ENCODE data around the gene FBXL20. TPM values are rescaled to one million over a fixed set of nuclear protein-coding genes. Genes with fewer than 3 reads are reported as not detected.

Gene FBXL20
- total and polyA plus RNA-seq, 10 of the 15 experiments (the other 5 are each of a cell fraction or from before 2014, with no cell fraction given), result 1.2 to 8.3 (median 4.4) TPM

- SMC1A ChIA-PET (ENCODE audit: uncharacterized antibody, unreplicated experiment), result interaction anchor here (0.5 to 1.1 kb wide), 3 partner anchors 93 to 204 kb away, joined by 3 read pairs; no protein-coding TSS in a partner anchor
These were observed 43.4 kb downstream of the FBXL20 start for GRCh38 chr17:39357986-39358385.

GRCh38 chr17:39357488-39357887 lies 43.9 kb downstream of the FBXL20 start:
- WGBS (ENCODE audit: insufficient coverage, insufficient replicate concordance, low lambda C conversion rate, missing lambda C conversion rate), result 81% methylated on average over 8 of the region's 8 CpGs
- Histone ChIP-seq H3K9ac (ENCODE audit: control insufficient read depth, insufficient read depth, low read length) (no peak overlapping the region), H3K4me1 (ENCODE audit: control insufficient read depth, insufficient read depth, low read length) (no peaks in the 10 kb centered on the region), H3K79me2 (ENCODE audit: control insufficient read depth, insufficient read depth, low read length) (no peaks in the 10 kb centered on the region), H2AFZ (ENCODE audit: control insufficient read depth, low read depth, low read length) (no peak overlapping the region), H3K36me3 (ENCODE audit: control insufficient read depth in 2 of 2, insufficient read depth in 2 of 2, low read length in 1 of 2) (no peaks in the 10 kb centered on the region), H3K27me3 (replicated peaks in 1 of 2; ENCODE audit: control insufficient read depth in 2 of 2, insufficient read depth in 2 of 2, low read length in 1 of 2) (no peaks in the 10 kb centered on the region), H3K9me3 (replicated peaks; ENCODE audit: control insufficient read depth, insufficient read depth, low read length) (no peaks in the 10 kb centered on the region), H3K4me2 (ENCODE audit: control insufficient read depth, insufficient read depth) (no peak overlapping the region), H3K4me3 (no peak overlapping the region), H4K20me1 (ENCODE audit: control insufficient read depth, insufficient read depth) (no peaks in the 10 kb centered on the region), H3K27ac (ENCODE audit: control insufficient read depth, insufficient read depth) (no peak overlapping the region)
- CTCF ChIA-PET, result no interaction called here
- no peak for FAIRE-seq
- POLR2A ChIA-PET, result no interaction called here
- intact Hi-C loops (cut with micrococcal nuclease; ENCODE audit: unreplicated experiment) (no loop called here), in situ Hi-C loops (cut with MboI) (no loop called here)
- SMC1A ChIA-PET (ENCODE audit: uncharacterized antibody, unreplicated experiment), result interaction anchor here (0.5 to 1.1 kb wide), 3 partner anchors 92 to 203 kb away, joined by 3 read pairs; no protein-coding TSS in a partner anchor
- RAD21 ChIA-PET (ENCODE audit: unreplicated experiment), result no interaction called here
- DNase-seq (ENCODE audit: low read depth, low spot score), result no peak
- no peak for ATAC-seq
- BruUV-seq (replicated peaks), result no TSS peak
- no peak for TF ChIP-seq HCFC1 (IDR thresholded peaks at IDR 0.05; ENCODE audit: low read length)
- no peak for TF ChIP-seq TAF1 (IDR thresholded peaks at IDR 0.05; ENCODE audit: borderline replicate concordance, low read depth, low read length)
- no peak for TF ChIP-seq HDAC6 (IDR thresholded peaks at IDR 0.05; ENCODE audit: unreplicated experiment)
- no peak for TF ChIP-seq PML (IDR thresholded peaks at IDR 0.05; ENCODE audit: low read length)
- TF ChIP-seq CHD4 (IDR thresholded peaks at IDR 0.05), result no peak
- TF ChIP-seq EZH2 (IDR thresholded peaks at IDR 0.05; ENCODE audit: borderline replicate concordance, control insufficient read depth, low read depth, low read length), result no peak
- no peak for TF ChIP-seq NKRF (conservative IDR thresholded peaks at IDR 0.05)
- TF ChIP-seq YBX1 (IDR thresholded peaks at IDR 0.05), result no peak
- TF ChIP-seq WRNIP1 (IDR thresholded peaks at IDR 0.05; ENCODE audit: borderline replicate concordance, low read depth, low read length), result no peak
- TF ChIP-seq FOXK2 (IDR thresholded peaks at IDR 0.05), result no peak
- TF ChIP-seq NFYB (IDR thresholded peaks at IDR 0.05; ENCODE audit: insufficient read depth, low read depth, low read length), result no peak
- no peak for TF ChIP-seq TARDBP (IDR thresholded peaks at IDR 0.05; ENCODE audit: borderline replicate concordance)
- TF ChIP-seq NFYA (IDR thresholded peaks at IDR 0.05; ENCODE audit: borderline replicate concordance, low read depth, low read length), result no peak
- TF ChIP-seq KAT2A (conservative IDR thresholded peaks at IDR 0.05; ENCODE audit: control insufficient read depth, low read depth, low read length), result no peak
- no peak for TF ChIP-seq POLR2AphosphoS5 (IDR thresholded peaks at IDR 0.05; ENCODE audit: low read length)
- TF ChIP-seq SMC3 (IDR thresholded peaks at IDR 0.05; ENCODE audit: borderline replicate concordance, low read length), result no peak
- no peak for TF ChIP-seq MEF2A (IDR thresholded peaks at IDR 0.05; ENCODE audit: insufficient read depth, low read depth, low read length)
- TF ChIP-seq PAX8 (IDR thresholded peaks at IDR 0.05), result no peak
- no peak for TF ChIP-seq NR2C2 (IDR thresholded peaks at IDR 0.05; ENCODE audit: borderline replicate concordance, control insufficient read depth, insufficient read length, low read depth)

More at GRCh38 chr17:39357986-39358385, 43.4 kb downstream of the FBXL20 start:
- ChIA-PET RAD21 (ENCODE audit: unreplicated experiment) (no interaction called here), POLR2A (no interaction called here), CTCF (no interaction called here)
- no peak for ATAC-seq
- H3K4me2 ChIP-seq (ENCODE audit: control insufficient read depth, insufficient read depth), result no peak overlapping the region
- WGBS (ENCODE audit: insufficient coverage, insufficient replicate concordance, low lambda C conversion rate, missing lambda C conversion rate), result 77% methylated on average over 3 of the region's 3 CpGs
- no peaks in the 10 kb centered on the region for H3K36me3 ChIP-seq (ENCODE audit: control insufficient read depth in 2 of 2, insufficient read depth in 2 of 2, low read length in 1 of 2)
- intact Hi-C loops (cut with micrococcal nuclease; ENCODE audit: unreplicated experiment) (no loop called here), in situ Hi-C loops (cut with MboI) (no loop called here)
- no peak for DNase-seq (ENCODE audit: low read depth, low spot score)
- H4K20me1 ChIP-seq (ENCODE audit: control insufficient read depth, insufficient read depth), result no peaks in the 10 kb centered on the region
- no peak for TF ChIP-seq FOXM1 (IDR thresholded peaks at IDR 0.05; ENCODE audit: low read depth, low read length)
- H3K27ac ChIP-seq (ENCODE audit: control insufficient read depth, insufficient read depth), result no peak overlapping the region
- BruUV-seq (replicated peaks), result no TSS peak
- FAIRE-seq, result no peak
- no peaks in the 10 kb centered on the region for H3K9me3 ChIP-seq (replicated peaks; ENCODE audit: control insufficient read depth, insufficient read depth, low read length)
- no peaks in the 10 kb centered on the region for H3K4me1 ChIP-seq (ENCODE audit: control insufficient read depth, insufficient read depth, low read length)
- no peak overlapping the region for H3K9ac ChIP-seq (ENCODE audit: control insufficient read depth, insufficient read depth, low read length)
- H3K4me3 ChIP-seq, result no peak overlapping the region
- no peaks in the 10 kb centered on the region for H3K79me2 ChIP-seq (ENCODE audit: control insufficient read depth, insufficient read depth, low read length)
- H2AFZ ChIP-seq (ENCODE audit: control insufficient read depth, low read depth, low read length), result no peak overlapping the region
- H3K27me3 ChIP-seq (replicated peaks in 1 of 2; ENCODE audit: control insufficient read depth in 2 of 2, insufficient read depth in 2 of 2, low read length in 1 of 2), result no peaks in the 10 kb centered on the region

All from GM12878 (cell line).